ENCODE results near the gene ZNF326. TPM values are rescaled to one million over a fixed set of nuclear protein-coding genes. Genes with fewer than 3 reads are reported as not detected.

The ZNF326 gene
- total and polyA plus RNA-seq, 2 of the 8 experiments (the other 6 are each of a cell fraction or from before 2014, with no cell fraction given), result 12.2 to 30.6 TPM

DNA sequence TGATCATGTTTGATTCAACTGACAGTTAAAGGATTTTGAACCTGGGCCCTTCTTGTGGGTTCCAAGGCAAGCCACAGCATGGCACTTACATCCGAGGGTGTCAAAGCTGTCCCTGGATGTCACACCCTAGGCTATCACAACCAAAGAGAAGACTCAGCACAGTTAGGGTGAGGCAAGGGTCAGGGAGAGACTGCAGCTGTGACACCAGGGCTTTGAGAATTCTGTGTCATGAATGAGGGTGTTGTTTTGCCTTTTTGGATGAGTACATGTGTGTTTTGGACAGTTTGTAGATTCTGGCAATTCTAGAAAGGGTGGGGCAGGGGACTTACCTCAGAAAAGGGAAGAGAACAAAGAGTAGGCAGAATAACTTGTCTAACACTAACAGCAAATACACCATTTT, 37.8 kb upstream of the ZNF326 start:
- TF ChIP-seq TAF1 (IDR thresholded peaks at IDR 0.05; ENCODE audit: low read depth, low read length) (no peak), BACH1 (IDR thresholded peaks at IDR 0.05; ENCODE audit: low read length) (no peak), PHF8 (conservative IDR thresholded peaks at IDR 0.05; ENCODE audit: low read depth, low read length) (no peak)
- no peaks in the 10 kb centered on the region for H3K79me1 ChIP-seq (ENCODE audit: low read depth, low read length)

More for the DNA sequence above, 37.8 kb upstream of the ZNF326 start:
- H4K5ac ChIP-seq (ENCODE audit: insufficient read length, low read depth, low read length), result no peak overlapping the region
- FAIRE-seq, result no peak
- no peak for DNase-seq (ENCODE audit: low read depth in 1 of 2, low spot score in 2 of 2)
- ChIA-PET CTCF (ENCODE audit: partially characterized antibody) (interaction anchor here (1.1 kb wide), 1 partner anchor 9 kb away, joined by 3 read pairs; no protein-coding TSS in a partner anchor), POLR2A (ENCODE audit: partially characterized antibody) (interaction anchor here (1.0 to 1.1 kb wide), 2 partner anchors 23 to 136 kb away, joined by 3 read pairs; partner anchors contain the start of gene LRRC8D)
- WGBS, 2 experiments (ENCODE audit: extremely low coverage in 1 of 2, insufficient coverage in 1 of 2, insufficient read length in 1 of 2, insufficient replicate concordance in 2 of 2, low coverage in 1 of 2, low lambda C conversion rate in 2 of 2, missing lambda C conversion rate in 1 of 2), result 87% methylated on average over 1 of the region's 1 CpG; no CpG with 5 or more reads in 1 of the 2 experiments
- no peak overlapping the region for H2BK15ac ChIP-seq (ENCODE audit: low read length)
- H3K14ac ChIP-seq (ENCODE audit: insufficient read length), result no peak overlapping the region
- H3K9me3 ChIP-seq (ENCODE audit: insufficient read depth in 2 of 2, low read depth in 1 of 2, low read length in 1 of 2), result peaks cover 0 to 3% of the 10 kb centered on the region in 2 experiments; a peak in 2 of 4 replicates
- no peaks in the 10 kb centered on the region for H3K27me3 ChIP-seq (replicated peaks in 1 of 4; ENCODE audit: control insufficient read depth in 3 of 4, extremely low read depth in 1 of 4, insufficient read depth in 3 of 4, low read length in 3 of 4)
- no peak overlapping the region for H2AFZ ChIP-seq (ENCODE audit: low read length)
- no peak overlapping the region for H3K4ac ChIP-seq (replicated peaks; ENCODE audit: insufficient read length, low read depth, low read length)
- no peak overlapping the region for H2BK12ac ChIP-seq (ENCODE audit: low read depth, low read length)
- no peaks in the 10 kb centered on the region for H4K20me1 ChIP-seq (replicated peaks in 1 of 2; ENCODE audit: control insufficient read depth in 1 of 2, insufficient read depth in 2 of 2, low read length in 2 of 2)
- no peak overlapping the region for H3K23ac ChIP-seq (ENCODE audit: insufficient read length)
- no peak overlapping the region; the same call in 1 of the 2 replicates for H2BK20ac ChIP-seq (ENCODE audit: low read length)
- no peaks in the 10 kb centered on the region for H3K79me2 ChIP-seq (ENCODE audit: control insufficient read depth in 1 of 2, insufficient read depth in 2 of 2, low read length in 2 of 2)
- no peak overlapping the region for H3K56ac ChIP-seq (replicated peaks; ENCODE audit: insufficient read length, low read depth, low read length)
- peaks cover 0 to 6% (median 3%) of the 10 kb centered on the region in 4 experiments; a peak in 5 of 7 replicates for H3K4me1 ChIP-seq (replicated peaks in 1 of 4; ENCODE audit: control insufficient read depth in 3 of 4, insufficient read depth in 4 of 4, low read length in 3 of 4)
- no peaks in the 10 kb centered on the region for H3K36me3 ChIP-seq (ENCODE audit: control insufficient read depth in 2 of 4, insufficient read depth in 4 of 4, low read length in 3 of 4)
- H4K91ac ChIP-seq (replicated peaks; ENCODE audit: insufficient read length, low read length), result no peak overlapping the region
- no peak overlapping the region for H3K9ac ChIP-seq (replicated peaks in 1 of 4; ENCODE audit: extremely low read depth in 1 of 4, low read depth in 3 of 4, low read length in 3 of 4)
- H2BK5ac ChIP-seq (ENCODE audit: low read depth, low read length), result no peak overlapping the region
- H3K18ac ChIP-seq (ENCODE audit: extremely low read depth, low read length), result no peak overlapping the region
- H3K4me2 ChIP-seq (ENCODE audit: insufficient read depth in 1 of 2, low read depth in 2 of 2, low read length in 2 of 2), result no peak overlapping the region
- no peaks in the 10 kb centered on the region for H3K23me2 ChIP-seq (ENCODE audit: low read depth, low read length)
- H3K27ac ChIP-seq (ENCODE audit: low read depth, low read length), result no peak overlapping the region
- no peak overlapping the region for H4K8ac ChIP-seq (ENCODE audit: extremely low read depth, insufficient read depth, low read length)
- H2BK120ac ChIP-seq (replicated peaks; ENCODE audit: low read depth, low read length), result no peak overlapping the region
- H2AK5ac ChIP-seq (ENCODE audit: low read depth, low read length), result no peak overlapping the region
- H3K4me3 ChIP-seq (ENCODE audit: extremely low read depth in 1 of 4, insufficient read depth in 2 of 4, low read depth in 3 of 4, low read length in 4 of 4), result no peak overlapping the region

Data from H1 (cell line).